ENCODE data around the gene CCDC102A. TPM values are rescaled to one million over a fixed set of nuclear protein-coding genes. Genes with fewer than 3 reads are reported as not detected.

CCDC102A gene
- polyA plus RNA-seq, 1 donor from 2014 or later, result 15.1 TPM

GRCh38 chr16:57527610-57528360 is 8.6 kb downstream of the CCDC102A start:
- Mint-ChIP-seq H3K4me3 (peak overlapping the region in 1 of 4 donors; percentile 65), H3K27me3 (peaks cover 3% of the 10 kb centered on the region), H3K4me1 (peaks cover 29 to 45% (median 43%) of the 10 kb centered on the region in 3 donors), H3K9me3 (no peaks in the 10 kb centered on the region), H3K27ac (peak overlapping the region in 1 of 3 donors; percentile 14), H3K36me3 (no peaks in the 10 kb centered on the region)

GRCh38 chr16:57527027-57527426 is 9.3 kb downstream of the CCDC102A start:
- Mint-ChIP-seq H3K36me3 (no peaks in the 10 kb centered on the region), H3K4me1 (peaks cover 33 to 46% (median 45%) of the 10 kb centered on the region in 3 donors), H3K4me3 (no peak overlapping the region), H3K27me3 (peaks cover 3% of the 10 kb centered on the region), H3K9me3 (no peaks in the 10 kb centered on the region), H3K27ac (no peak overlapping the region)

DNA sequence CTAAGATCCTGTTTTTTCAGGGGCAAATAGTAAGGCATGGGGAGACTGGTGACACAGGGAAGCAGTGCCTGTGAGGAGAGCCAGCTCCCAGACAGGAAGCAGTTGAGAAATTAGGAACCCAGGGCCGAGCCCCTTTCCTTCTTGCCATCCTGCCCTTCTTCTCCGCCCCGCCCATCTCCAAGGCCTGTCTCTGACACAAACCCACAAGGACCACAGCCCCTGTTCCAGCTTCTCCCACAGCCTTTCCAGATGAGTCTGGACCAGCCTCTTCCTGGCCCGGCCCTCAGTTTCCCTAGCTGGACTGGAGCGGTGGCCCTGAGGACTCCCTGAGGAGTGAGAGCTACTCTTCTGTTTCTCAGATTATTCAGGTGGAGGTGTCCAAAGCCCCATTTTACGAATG is 9.9 kb downstream of the CCDC102A start:
- H3K36me3 Mint-ChIP-seq, result no peaks in the 10 kb centered on the region
- no peaks in the 10 kb centered on the region for H3K9me3 Mint-ChIP-seq
- H3K27ac Mint-ChIP-seq, result no peak overlapping the region
- peaks cover 34 to 43% (median 41%) of the 10 kb centered on the region in 3 donors for H3K4me1 Mint-ChIP-seq
- peaks cover 3% of the 10 kb centered on the region for H3K27me3 Mint-ChIP-seq
- H3K4me3 Mint-ChIP-seq, result no peak overlapping the region

DNA sequence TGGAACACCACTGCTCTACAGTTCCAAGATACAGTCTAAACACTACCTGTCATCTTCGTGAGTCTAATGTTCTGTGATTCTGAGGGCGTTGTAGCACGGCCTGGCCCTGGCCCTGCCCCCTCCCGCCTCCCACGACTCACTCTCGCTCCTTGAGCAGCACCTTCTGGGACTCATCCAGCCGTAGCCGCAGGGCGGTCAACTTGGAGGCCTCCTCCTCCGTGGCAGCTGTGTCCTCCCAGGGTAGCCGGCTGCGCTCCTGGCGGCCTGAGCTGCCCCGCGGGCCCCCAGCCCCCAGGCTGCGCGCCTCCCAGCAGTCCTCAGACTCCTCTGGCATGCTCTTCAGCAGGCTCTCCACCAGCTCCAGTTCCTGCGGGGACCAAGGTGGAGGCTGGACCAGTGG is 10.6 kb downstream of the CCDC102A start:
- Mint-ChIP-seq H3K4me3 (no peak overlapping the region), H3K27ac (no peak overlapping the region), H3K36me3 (no peaks in the 10 kb centered on the region), H3K4me1 (peaks cover 34 to 35% (median 35%) of the 10 kb centered on the region in 3 donors), H3K27me3 (no peaks in the 10 kb centered on the region), H3K9me3 (no peaks in the 10 kb centered on the region)

GRCh38 chr16:57522960-57523359 is 13.4 kb downstream of the CCDC102A start:
- H3K36me3 Mint-ChIP-seq, result no peaks in the 10 kb centered on the region
- H3K9me3 Mint-ChIP-seq, result no peaks in the 10 kb centered on the region
- H3K27ac Mint-ChIP-seq, result peak overlapping the region; percentile 17 to 86 (median 25)
- H3K4me1 Mint-ChIP-seq, result peaks cover 24 to 27% (median 26%) of the 10 kb centered on the region in 3 donors
- peak overlapping the region; percentile 33 to 88 (median 73) for H3K4me3 Mint-ChIP-seq
- H3K27me3 Mint-ChIP-seq, result no peaks in the 10 kb centered on the region

GRCh38 chr16:57519796-57520360 is 16.5 kb downstream of the CCDC102A start:
- Mint-ChIP-seq H3K9me3 (no peaks in the 10 kb centered on the region), H3K36me3 (peaks cover 4% of the 10 kb centered on the region), H3K4me3 (peak overlapping the region in 1 of 4 donors; percentile 8), H3K4me1 (peaks cover 23 to 26% (median 26%) of the 10 kb centered on the region in 3 donors), H3K27me3 (no peaks in the 10 kb centered on the region), H3K27ac (no peak overlapping the region)

DNA sequence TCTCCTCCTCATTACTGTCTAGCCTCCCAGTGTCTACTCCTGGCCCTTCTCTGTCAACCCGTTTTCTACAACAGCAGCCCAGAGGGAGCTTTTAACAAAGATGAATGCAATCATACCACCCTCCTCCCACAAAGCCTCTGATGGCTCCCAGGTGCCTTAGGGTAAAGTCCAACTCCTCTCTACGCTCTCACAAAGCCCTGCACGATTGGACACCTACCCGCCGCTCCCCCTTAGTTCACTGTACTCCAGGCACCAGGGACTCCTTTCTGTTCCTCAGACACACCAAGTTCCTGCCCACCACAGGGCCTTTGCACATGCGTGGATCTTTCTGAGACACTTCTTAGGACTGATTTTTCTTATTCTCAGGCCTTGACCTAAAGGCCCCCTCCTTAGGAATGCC is 17.4 kb downstream of the CCDC102A start:
- no peaks in the 10 kb centered on the region for H3K9me3 Mint-ChIP-seq
- H3K4me1 Mint-ChIP-seq, result peaks cover 22 to 23% (median 23%) of the 10 kb centered on the region in 3 donors
- no peak overlapping the region for H3K4me3 Mint-ChIP-seq
- peaks cover 4% of the 10 kb centered on the region for H3K36me3 Mint-ChIP-seq
- peak overlapping the region in 1 of 3 donors; percentile 74 for H3K27ac Mint-ChIP-seq
- H3K27me3 Mint-ChIP-seq, result no peaks in the 10 kb centered on the region

DNA sequence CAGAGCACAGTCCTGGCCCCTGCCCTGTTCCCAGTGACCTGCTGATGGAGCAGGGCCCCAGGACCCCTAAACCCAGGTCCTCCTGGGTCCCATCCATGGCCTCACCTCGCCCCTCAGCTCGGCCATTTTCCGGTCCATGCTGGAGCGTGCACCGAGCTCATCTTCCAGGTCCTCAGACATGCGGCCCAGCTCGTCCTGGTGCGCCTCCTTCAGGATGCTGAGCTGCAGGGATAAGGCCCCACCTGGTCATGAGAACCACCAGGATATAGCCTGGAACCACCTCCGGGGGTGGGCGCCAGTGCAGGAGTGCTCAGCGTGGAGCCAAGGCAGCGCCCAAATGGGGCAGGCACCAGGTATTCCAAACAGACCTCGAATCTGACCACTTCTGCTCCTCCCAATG is 17.9 kb downstream of the CCDC102A start:
- H3K36me3 Mint-ChIP-seq, result peaks cover 4% of the 10 kb centered on the region
- H3K4me1 Mint-ChIP-seq, result peaks cover 21 to 23% (median 22%) of the 10 kb centered on the region in 3 donors
- H3K4me3 Mint-ChIP-seq, result no peak overlapping the region
- H3K27ac Mint-ChIP-seq, result peak overlapping the region in 1 of 3 donors; percentile 74
- no peaks in the 10 kb centered on the region for H3K27me3 Mint-ChIP-seq
- no peaks in the 10 kb centered on the region for H3K9me3 Mint-ChIP-seq

GRCh38 chr16:57517397-57518367 is 18.7 kb downstream of the CCDC102A start:
- Mint-ChIP-seq H3K9me3 (no peaks in the 10 kb centered on the region), H3K4me3 (no peak overlapping the region), H3K4me1 (peaks cover 14 to 15% (median 15%) of the 10 kb centered on the region in 3 donors), H3K36me3 (peaks cover 4% of the 10 kb centered on the region), H3K27ac (no peak overlapping the region), H3K27me3 (no peaks in the 10 kb centered on the region)

GRCh38 chr16:57516773-57517172 is 19.6 kb downstream of the CCDC102A start:
- no peaks in the 10 kb centered on the region for H3K9me3 Mint-ChIP-seq
- no peak overlapping the region for H3K27ac Mint-ChIP-seq
- peaks cover 6% of the 10 kb centered on the region for H3K36me3 Mint-ChIP-seq
- no peak overlapping the region for H3K4me3 Mint-ChIP-seq
- H3K4me1 Mint-ChIP-seq, result peaks cover 6 to 9% (median 7%) of the 10 kb centered on the region in 3 donors
- H3K27me3 Mint-ChIP-seq, result no peaks in the 10 kb centered on the region

DNA sequence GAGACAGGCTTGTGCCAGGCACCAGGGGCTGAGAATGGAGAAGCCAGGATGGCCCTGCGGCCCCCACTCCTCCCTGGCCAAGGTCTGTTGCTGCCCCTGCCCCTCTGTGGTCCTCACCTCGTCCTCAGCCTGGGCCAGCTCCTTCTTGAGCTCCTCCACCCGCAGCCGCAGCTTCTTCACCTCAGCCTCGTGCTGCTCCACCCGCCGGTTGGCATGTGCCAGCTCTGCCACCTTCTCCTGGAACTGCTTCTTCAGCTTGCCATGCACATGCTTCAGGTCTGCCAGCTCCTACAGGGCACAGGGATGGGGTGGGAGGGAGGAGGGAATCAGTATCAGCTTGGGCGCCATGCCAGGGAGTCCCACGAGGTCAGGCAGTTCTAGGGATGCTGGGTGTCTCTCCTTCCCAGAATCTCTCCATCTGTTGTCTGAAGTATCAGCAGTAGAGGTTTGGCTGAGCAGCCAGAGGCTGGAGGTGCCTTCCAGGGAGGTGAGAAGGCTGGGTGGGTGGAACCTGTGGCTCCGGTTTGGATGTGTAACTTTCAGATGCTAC is 20.1 kb downstream of the CCDC102A start:
- Mint-ChIP-seq H3K27ac (peak overlapping the region in 1 of 3 donors; percentile 36), H3K36me3 (peaks cover 6% of the 10 kb centered on the region), H3K9me3 (no peaks in the 10 kb centered on the region), H3K4me1 (peaks cover 6 to 9% (median 6%) of the 10 kb centered on the region in 3 donors), H3K4me3 (no peak overlapping the region), H3K27me3 (no peaks in the 10 kb centered on the region)

- Mint-ChIP-seq H3K36me3 (peaks cover 6% of the 10 kb centered on the region), H3K27me3 (no peaks in the 10 kb centered on the region), H3K4me1 (peaks cover 2 to 4% (median 2%) of the 10 kb centered on the region in 3 donors), H3K4me3 (no peak overlapping the region), H3K9me3 (no peaks in the 10 kb centered on the region), H3K27ac (no peak overlapping the region)
These were observed 21.4 kb downstream of the CCDC102A start for GRCh38 chr16:57514791-57515600.

GRCh38 chr16:57514371-57514770 is 22.0 kb downstream of the CCDC102A start:
- H3K36me3 Mint-ChIP-seq, result peaks cover 6% of the 10 kb centered on the region
- no peak overlapping the region for H3K27ac Mint-ChIP-seq
- H3K27me3 Mint-ChIP-seq, result no peaks in the 10 kb centered on the region

More at GRCh38 chr16:57514371-57514770, 22.0 kb downstream of the CCDC102A start:
- Mint-ChIP-seq H3K4me3 (no peak overlapping the region), H3K4me1 (peaks cover 0 to 2% (median 0%) of the 10 kb centered on the region in 3 donors), H3K9me3 (no peaks in the 10 kb centered on the region)
